ENCODE measurements around the gene CLDN9.

CLDN9 gene

GRCh38 chr16:3020604-3021448 is 8.1 kb downstream of the CLDN9 start (continued):
- peak; percentile 94 for TF ChIP-seq KLF10 (tag by site-specific recombination; IDR thresholded peaks at IDR 0.05)
- peak; percentile 97 for TF ChIP-seq ZNF639 (tag by site-specific recombination; IDR thresholded peaks at IDR 0.05)
- peak; percentile 89 for TF ChIP-seq KLF9 (tag by site-specific recombination; IDR thresholded peaks at IDR 0.05; ENCODE audit: low read depth)
- TF ChIP-seq ZNF530 (tag by site-specific recombination; IDR thresholded peaks at IDR 0.05; ENCODE audit: low read depth): no peak
- TF ChIP-seq PRDM1 (tag by site-specific recombination; IDR thresholded peaks at IDR 0.05): no peak
- TF ChIP-seq ZNF596 (tag by site-specific recombination; IDR thresholded peaks at IDR 0.05): no peak
- no peak for TF ChIP-seq ZNF792 (tag by site-specific recombination; IDR thresholded peaks at IDR 0.05)
- TF ChIP-seq WT1 (tag by site-specific recombination; IDR thresholded peaks at IDR 0.05): peak; percentile 83
- no peak for TF ChIP-seq YY2 (tag by site-specific recombination; IDR thresholded peaks at IDR 0.05)
- peak; percentile 74 for TF ChIP-seq ZIC2 (tag by site-specific recombination; IDR thresholded peaks at IDR 0.05)
- no peak for TF ChIP-seq SCRT1 (tag by site-specific recombination; IDR thresholded peaks at IDR 0.05; ENCODE audit: borderline replicate concordance)
- TF ChIP-seq ZNF488 (tag by site-specific recombination; IDR thresholded peaks at IDR 0.05): no peak
- TF ChIP-seq SP3 (tag by site-specific recombination; IDR thresholded peaks at IDR 0.05): peak; percentile 89
- TF ChIP-seq ZNF664 (tag by site-specific recombination; IDR thresholded peaks at IDR 0.05): no peak
- peak; percentile 99 for TF ChIP-seq KLF17 (tag by site-specific recombination; IDR thresholded peaks at IDR 0.05)
- no peak for TF ChIP-seq RBAK (tag by site-specific recombination; IDR thresholded peaks at IDR 0.05)
- TF ChIP-seq ZNF513 (tag by site-specific recombination; IDR thresholded peaks at IDR 0.05): 0 out of 2 replicates have a peak, but pooled peaks have one; percentile 14
- TF ChIP-seq ZNF433 (tag by site-specific recombination; IDR thresholded peaks at IDR 0.05; ENCODE audit: low read depth): no peak
- TF ChIP-seq ZNF184 (tag by site-specific recombination; IDR thresholded peaks at IDR 0.05): peak; percentile 82
- no peak for TF ChIP-seq ZNF561 (tag by site-specific recombination; IDR thresholded peaks at IDR 0.05; ENCODE audit: borderline replicate concordance)
- no peak for TF ChIP-seq ZNF248 (tag by site-specific recombination; IDR thresholded peaks at IDR 0.05)
- no peak for TF ChIP-seq ZNF140 (tag by site-specific recombination; IDR thresholded peaks at IDR 0.05)
- TF ChIP-seq EGR2 (tag by site-specific recombination; IDR thresholded peaks at IDR 0.05; ENCODE audit: low read depth): peak; percentile 36
- no peak for TF ChIP-seq HOXA7 (CRISPR knock-in tag; IDR thresholded peaks at IDR 0.05; ENCODE audit: borderline replicate concordance)
- TF ChIP-seq ZNF843 (tag by site-specific recombination; IDR thresholded peaks at IDR 0.05): peak; percentile 76
- TF ChIP-seq ELK4 (IDR thresholded peaks at IDR 0.05; ENCODE audit: borderline replicate concordance, low read depth, low read length): no peak
- peak; percentile 23; the same call in 1 of the 2 replicates for TF ChIP-seq HOXD13 (CRISPR knock-in tag; IDR thresholded peaks at IDR 0.05; ENCODE audit: borderline replicate concordance)
- TF ChIP-seq FEZF1 (tag by site-specific recombination; IDR thresholded peaks at IDR 0.05): no peak
- TF ChIP-seq ZNF112 (tag by site-specific recombination; IDR thresholded peaks at IDR 0.05): no peak
- peak; percentile 84 for TF ChIP-seq ZBTB21 (tag by site-specific recombination; IDR thresholded peaks at IDR 0.05)
- peak; percentile 85 for TF ChIP-seq ZNF692 (tag by site-specific recombination; IDR thresholded peaks at IDR 0.05)
- TF ChIP-seq MZF1 (tag by site-specific recombination; IDR thresholded peaks at IDR 0.05; ENCODE audit: borderline replicate concordance): no peak
- TF ChIP-seq ZNF16 (tag by site-specific recombination; IDR thresholded peaks at IDR 0.05; ENCODE audit: low read depth): no peak
- peak; percentile 90 for TF ChIP-seq ZNF10 (tag by site-specific recombination; IDR thresholded peaks at IDR 0.05)
- TF ChIP-seq ZFP37 (tag by site-specific recombination; IDR thresholded peaks at IDR 0.05): peak; percentile 63

All from HEK293 (cell line).